Fibroblast of the aortic adventitia (primary cell): ENCODE results near the gene GTPBP1. TPM values are rescaled to one million over a fixed set of nuclear protein-coding genes. Genes with fewer than 3 reads are reported as not detected.

ENCODE experiments used
- DNase-seq: peaks from one replicate; pipeline ENCODE4 v3.0.0-alpha.2; 2010; ENCODE audit warnings: low read depth
- H3K4me3 ChIP-seq: 2 replicates; pipeline ENCODE4 v1.5.1; 2011; ENCODE audit warnings: low read depth, mild to moderate bottlenecking, control low read depth, low read length, moderate library complexity
- total RNA-seq: library from RNA; depleted of rRNA; stranded (reverse); fragments of >200 nt; gene quantifications from 2 replicates; pipeline ENCODE4 v1.2.3, GENCODE V29; 2012; ENCODE audit warnings: low replicate concordance
- TF ChIP-seq, protein P1 (sequence below): IDR thresholded peaks from 2 replicates; pipeline ENCODE4 v1.5.1; 2011; ENCODE audit warnings: mild to moderate bottlenecking, low read length, control low read depth, inconsistent platforms; ENCODE audit not compliant: insufficient read depth

Gene GTPBP1
- total RNA-seq, 1 donor, result 26.8 TPM

GRCh38 chr22:38773363-38773946 lies 67.7 kb downstream of the GTPBP1 start:
- no peak overlapping the region for H3K4me3 ChIP-seq
- no peak for DNase-seq
- TF ChIP-seq, protein P1, sequence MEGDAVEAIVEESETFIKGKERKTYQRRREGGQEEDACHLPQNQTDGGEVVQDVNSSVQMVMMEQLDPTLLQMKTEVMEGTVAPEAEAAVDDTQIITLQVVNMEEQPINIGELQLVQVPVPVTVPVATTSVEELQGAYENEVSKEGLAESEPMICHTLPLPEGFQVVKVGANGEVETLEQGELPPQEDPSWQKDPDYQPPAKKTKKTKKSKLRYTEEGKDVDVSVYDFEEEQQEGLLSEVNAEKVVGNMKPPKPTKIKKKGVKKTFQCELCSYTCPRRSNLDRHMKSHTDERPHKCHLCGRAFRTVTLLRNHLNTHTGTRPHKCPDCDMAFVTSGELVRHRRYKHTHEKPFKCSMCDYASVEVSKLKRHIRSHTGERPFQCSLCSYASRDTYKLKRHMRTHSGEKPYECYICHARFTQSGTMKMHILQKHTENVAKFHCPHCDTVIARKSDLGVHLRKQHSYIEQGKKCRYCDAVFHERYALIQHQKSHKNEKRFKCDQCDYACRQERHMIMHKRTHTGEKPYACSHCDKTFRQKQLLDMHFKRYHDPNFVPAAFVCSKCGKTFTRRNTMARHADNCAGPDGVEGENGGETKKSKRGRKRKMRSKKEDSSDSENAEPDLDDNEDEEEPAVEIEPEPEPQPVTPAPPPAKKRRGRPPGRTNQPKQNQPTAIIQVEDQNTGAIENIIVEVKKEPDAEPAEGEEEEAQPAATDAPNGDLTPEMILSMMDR, result no peak

DNA sequence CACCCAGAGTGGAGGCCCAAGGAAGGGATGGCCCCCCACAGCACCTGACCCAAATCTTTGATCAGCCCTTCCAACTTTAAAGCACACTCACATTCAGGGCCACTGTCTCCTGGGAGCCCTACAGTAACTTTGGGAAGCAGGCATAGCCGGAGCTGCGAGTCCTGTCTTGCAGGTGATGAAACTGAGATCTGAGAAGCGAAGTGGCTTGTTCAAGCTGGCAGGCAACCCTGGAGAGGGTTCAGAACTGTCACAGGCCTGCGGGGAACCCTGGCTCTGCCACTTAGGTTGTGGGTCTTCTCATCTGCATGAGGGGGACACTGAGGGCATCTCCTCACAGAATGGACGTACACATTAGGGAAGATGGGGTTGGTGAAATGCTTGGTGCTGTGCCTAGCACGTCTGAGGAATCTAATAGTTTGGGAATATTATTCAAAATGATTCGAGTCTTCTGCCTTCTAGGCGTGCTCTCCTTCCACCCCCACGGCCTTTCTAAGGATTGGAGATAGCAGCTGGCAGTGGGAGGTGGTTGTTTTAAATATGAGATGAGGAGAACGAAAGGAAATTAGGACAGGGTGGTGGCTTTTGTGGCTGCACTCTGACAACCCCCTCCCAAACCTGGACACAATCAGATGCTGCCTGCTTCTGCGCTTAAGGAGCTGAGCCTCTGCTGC lies 68.9 kb downstream of the GTPBP1 start:
- TF ChIP-seq, protein P1, result no peak
- no peak overlapping the region for H3K4me3 ChIP-seq
- DNase-seq, result no peak

- no peak for DNase-seq
- H3K4me3 ChIP-seq, result no peak overlapping the region
- TF ChIP-seq, protein P1, result no peak
Measured at GRCh38 chr22:38775656-38776055, 69.9 kb downstream of the GTPBP1 start.

- TF ChIP-seq, protein P1, result no peak
- no peak for DNase-seq
- no peak overlapping the region for H3K4me3 ChIP-seq
Measured at GRCh38 chr22:38776086-38776485, 70.3 kb downstream of the GTPBP1 start.

GRCh38 chr22:38777087-38777671 lies 71.4 kb downstream of the GTPBP1 start:
- no peak for DNase-seq
- H3K4me3 ChIP-seq, result no peak overlapping the region
- TF ChIP-seq, protein P1, result no peak

GRCh38 chr22:38781033-38781432 lies 75.3 kb downstream of the GTPBP1 start:
- DNase-seq, result no peak
- H3K4me3 ChIP-seq, result no peak overlapping the region

More at GRCh38 chr22:38781033-38781432, 75.3 kb downstream of the GTPBP1 start:
- TF ChIP-seq, protein P1, result no peak
